Endodermal cell (in vitro differentiated cells): ENCODE data around the gene OGN. TPM values are rescaled to one million over a fixed set of nuclear protein-coding genes. Genes with fewer than 3 reads are reported as not detected.

Experiments used
- DNase-seq: peaks from one replicate; pipeline ENCODE4 v3.0.0-alpha.2; 2017
- H3K27ac ChIP-seq: 2 replicates; pipeline ENCODE4 v1.5.1; 2013; ENCODE audit warnings: mild to moderate bottlenecking, low read depth, low read length, moderate library complexity
- H3K27me3 ChIP-seq: 2 replicates; pipeline ENCODE4 v1.6.1; 2013; ENCODE audit warnings: mild to moderate bottlenecking, low read length, moderate library complexity; ENCODE audit not compliant: insufficient read depth, control insufficient read depth, poor library complexity, severe bottlenecking
- H3K36me3 ChIP-seq: 2 replicates; pipeline ENCODE4 v1.7.0; 2013; ENCODE audit warnings: mild to moderate bottlenecking, low read length, moderate library complexity; ENCODE audit not compliant: control insufficient read depth, insufficient read depth
- H3K4me1 ChIP-seq: one replicate; pipeline ENCODE4 v1.7.0; 2013; ENCODE audit warnings: low read length; ENCODE audit not compliant: control insufficient read depth, insufficient read depth
- H3K4me3 ChIP-seq: 2 replicates; pipeline ENCODE4 v1.5.1; 2013; ENCODE audit warnings: mild to moderate bottlenecking, low read length, moderate library complexity
- H3K9ac ChIP-seq: 2 replicates; pipeline ENCODE4 v1.6.1; 2013; ENCODE audit warnings: mild to moderate bottlenecking, low read length, moderate library complexity; ENCODE audit not compliant: poor library complexity, severe bottlenecking; ENCODE audit errors: extremely low read depth
- H3K9me3 ChIP-seq: 2 replicates; pipeline ENCODE4 v1.6.1; 2013; ENCODE audit warnings: mild to moderate bottlenecking, low read length, moderate library complexity; ENCODE audit not compliant: control insufficient read depth
- H3K27ac Mint-ChIP-seq: 2 replicates; pipeline ENCODE4 v1.8.0; 2020; ENCODE audit warnings: mixed read lengths
- H3K27me3 Mint-ChIP-seq: 2 replicates; pipeline ENCODE4 v1.8.0; 2021; ENCODE audit warnings: mild to moderate bottlenecking, mixed read lengths; ENCODE audit not compliant: insufficient read depth
- H3K36me3 Mint-ChIP-seq: 2 replicates; pipeline ENCODE4 v1.8.0; 2020; ENCODE audit warnings: low read depth, mixed read lengths
- H3K4me1 Mint-ChIP-seq: 2 replicates; pipeline ENCODE4 v1.8.0; 2020; ENCODE audit warnings: mixed read lengths
- H3K4me3 Mint-ChIP-seq: 2 replicates; pipeline ENCODE4 v1.8.0; 2020; ENCODE audit warnings: mild to moderate bottlenecking, moderate library complexity, mixed read lengths
- H3K9me3 Mint-ChIP-seq: 2 replicates; pipeline ENCODE4 v1.8.0; 2020; ENCODE audit warnings: mild to moderate bottlenecking, mixed read lengths
- CTCF ChIP-seq: fragments of 200-600 bp; sonication (generic); conservative IDR thresholded peaks from 2 replicates; pipeline ENCODE4 v1.5.0; 2021; ENCODE audit warnings: antibody characterized with exemption, mild to moderate bottlenecking
- WGBS, 2 experiments: methylation state at CpG; one replicate each; pipeline versions ENCODE4 v1.1.5 to v1.1.7; 2013; ENCODE audit warnings: missing lambda C conversion rate in 2 of 2, mixed read lengths in 1 of 2; ENCODE audit not compliant: insufficient coverage in 1 of 2, insufficient read length in 1 of 2; 5-methylcytosine and 5-hydroxymethylcytosine counted together
- total RNA-seq, 2 donors: library from RNA; stranded (reverse); fragmentation: NEBNext Ultra II Directional in 1 of 2; extraction: Animal tissue kit (Norgen Biotek cat#: 25700) in 1 of 2; gene quantifications; 2 replicates in 1 of 2; 3 replicates in 1 of 2; pipeline ENCODE4 v1.2.1, GENCODE V29; 2021

Gene OGN
- total RNA-seq, 2 donors from 2014 or later: not detected

- Histone ChIP-seq H3K9ac (no peak overlapping the region), H3K36me3 (no peaks in the 10 kb centered on the region), H3K9me3 (peaks cover 33% of the 10 kb centered on the region), H3K4me3 (no peak overlapping the region), H3K27me3 (no peaks in the 10 kb centered on the region), H3K4me1 (no peaks in the 10 kb centered on the region), H3K27ac (no peak overlapping the region)
- no peak for TF ChIP-seq CTCF
- DNase-seq: no peak
- Mint-ChIP-seq H3K36me3 (peaks cover 24% of the 10 kb centered on the region), H3K9me3 (peaks cover 27% of the 10 kb centered on the region), H3K27ac (no peak overlapping the region), H3K4me3 (no peak overlapping the region), H3K4me1 (no peaks in the 10 kb centered on the region), H3K27me3 (no peaks in the 10 kb centered on the region)
Observed at GRCh38 chr9:92350740-92351133, 53.6 kb downstream of the OGN start.

GRCh38 chr9:92349771-92350739 lies 54.3 kb downstream of the OGN start:
- H3K9ac ChIP-seq: no peak overlapping the region
- H3K9me3 Mint-ChIP-seq: peaks cover 20% of the 10 kb centered on the region
- no peak overlapping the region for H3K4me3 Mint-ChIP-seq
- H3K9me3 ChIP-seq: peaks cover 26% of the 10 kb centered on the region
- no peaks in the 10 kb centered on the region for H3K27me3 Mint-ChIP-seq
- H3K27me3 ChIP-seq: no peaks in the 10 kb centered on the region
- H3K36me3 ChIP-seq: no peaks in the 10 kb centered on the region
- H3K27ac ChIP-seq: no peak overlapping the region
- H3K36me3 Mint-ChIP-seq: peaks cover 24% of the 10 kb centered on the region
- H3K4me3 ChIP-seq: no peak overlapping the region
- no peak overlapping the region for H3K27ac Mint-ChIP-seq
- TF ChIP-seq CTCF: no peak
- H3K4me1 ChIP-seq: no peaks in the 10 kb centered on the region
- DNase-seq: no peak
- 78 to 97% methylated on average over 4 to 7 of the region's 7 CpGs for WGBS, 2 experiments
- H3K4me1 Mint-ChIP-seq: no peaks in the 10 kb centered on the region

- Histone ChIP-seq H3K4me3 (no peak overlapping the region), H3K36me3 (no peaks in the 10 kb centered on the region), H3K4me1 (no peaks in the 10 kb centered on the region), H3K27ac (no peak overlapping the region), H3K9ac (no peak overlapping the region), H3K9me3 (peaks cover 12% of the 10 kb centered on the region), H3K27me3 (no peaks in the 10 kb centered on the region)
- no peak for TF ChIP-seq CTCF
- peaks cover 22% of the 10 kb centered on the region for H3K36me3 Mint-ChIP-seq
- no peak overlapping the region for H3K4me3 Mint-ChIP-seq
- H3K9me3 Mint-ChIP-seq: peaks cover 13% of the 10 kb centered on the region
- no peak overlapping the region for H3K27ac Mint-ChIP-seq
- no peaks in the 10 kb centered on the region for H3K4me1 Mint-ChIP-seq
- H3K27me3 Mint-ChIP-seq: no peaks in the 10 kb centered on the region
- DNase-seq: no peak
Observed at GRCh38 chr9:92345582-92345981, 58.8 kb downstream of the OGN start.
